WTC11 (cell line): ENCODE measurements around the gene CYSTM1. TPM values are rescaled to one million over a fixed set of nuclear protein-coding genes. Genes with fewer than 3 reads are reported as not detected.

Experiments used
- ATAC-seq: fragments of 200-7000 bp; cut with Tn5 transposase; 2 replicates; pipeline ENCODE4 v1.10.0; 2021; ENCODE audit warnings: mild to moderate bottlenecking, moderate library complexity
- CTCF ChIA-PET: fragments of 300-600 bp; sonication (Branson Sonifier 250); formaldehyde crosslinking; loops from one replicate; lab custom pipeline; 2021; ENCODE audit warnings: antibody characterized with exemption; lab: Charles Lee
- POLR2A ChIA-PET: fragments of 350-600 bp; sonication (Branson Sonifier 250); formaldehyde crosslinking; loops from one replicate; lab custom pipeline; 2021; ENCODE audit warnings: antibody characterized with exemption; lab: Charles Lee
- DNase-seq: peaks from one replicate; pipeline ENCODE4 v3.0.0; 2021; ENCODE audit warnings: low spot score
- H3K27ac Mint-ChIP-seq: 2 replicates; pipeline ENCODE4 v1.8.0; 2021; ENCODE audit warnings: mixed read lengths
- H3K27me3 Mint-ChIP-seq: 2 replicates; pipeline ENCODE4 v1.8.0; 2021; ENCODE audit warnings: low read depth, mild to moderate bottlenecking, moderate library complexity, mixed read lengths
- H3K36me3 Mint-ChIP-seq: 2 replicates; pipeline ENCODE4 v1.8.0; 2021; ENCODE audit warnings: mixed read lengths
- H3K4me1 Mint-ChIP-seq: 2 replicates; pipeline ENCODE4 v1.8.0; 2022; ENCODE audit warnings: mixed read lengths
- H3K4me3 Mint-ChIP-seq: 2 replicates; pipeline ENCODE4 v1.8.0; 2021; ENCODE audit warnings: mild to moderate bottlenecking, moderate library complexity, mixed read lengths
- H3K9me3 Mint-ChIP-seq: 2 replicates; pipeline ENCODE4 v1.8.0; 2021; ENCODE audit warnings: mixed read lengths
- FOXK1 ChIP-seq: sonication (generic); formaldehyde crosslinking; IDR thresholded peaks from 2 replicates; pipeline ENCODE4 v1.8.0; 2022; ENCODE audit warnings: mild to moderate bottlenecking, moderate library complexity, missing genetic modification reagents
- HMGA2 ChIP-seq: fragments of 250-450 bp; sonication (Bioruptor Pico); IDR thresholded peaks from 2 replicates; pipeline ENCODE4 v1.4.0; 2021; ENCODE audit warnings: mild to moderate bottlenecking, moderate library complexity
- MYBL2 ChIP-seq: sonication (generic); formaldehyde crosslinking; IDR thresholded peaks from 2 replicates; pipeline ENCODE4 v1.8.1; 2023; ENCODE audit warnings: mild to moderate bottlenecking, moderate library complexity, missing genetic modification reagents
- NFYB ChIP-seq: sonication (generic); formaldehyde crosslinking; conservative IDR thresholded peaks from 2 replicates; pipeline ENCODE4 v1.8.0; 2022; ENCODE audit warnings: low read depth, missing genetic modification reagents
- NR1H2 ChIP-seq: sonication (generic); formaldehyde crosslinking; IDR thresholded peaks from 2 replicates; pipeline ENCODE4 v1.9.0; 2021; ENCODE audit warnings: mild to moderate bottlenecking, moderate library complexity, missing genetic modification reagents
- RELA ChIP-seq: sonication (generic); formaldehyde crosslinking; IDR thresholded peaks from 2 replicates; pipeline ENCODE4 v1.8.1; 2022; ENCODE audit warnings: missing genetic modification reagents, mild to moderate bottlenecking, borderline replicate concordance
- RORB ChIP-seq: fragments of 250-450 bp; sonication (Bioruptor Pico); IDR thresholded peaks from 2 replicates; pipeline ENCODE4 v1.9.0; 2021; ENCODE audit warnings: mild to moderate bottlenecking
- SMAD4 ChIP-seq: sonication (generic); formaldehyde crosslinking; IDR thresholded peaks from 2 replicates; pipeline ENCODE4 v1.8.0; 2022; ENCODE audit warnings: mild to moderate bottlenecking, missing genetic modification reagents
- SOX15 ChIP-seq: fragments of 250-450 bp; sonication (Bioruptor Pico); IDR thresholded peaks from 2 replicates; pipeline ENCODE4 v1.9.0; 2021; ENCODE audit warnings: mild to moderate bottlenecking
- SP1 ChIP-seq: sonication (generic); formaldehyde crosslinking; conservative IDR thresholded peaks from 2 replicates; pipeline ENCODE4 v1.8.1; 2022; ENCODE audit warnings: missing genetic modification reagents
- ZNF219 ChIP-seq: sonication (generic); formaldehyde crosslinking; IDR thresholded peaks from 2 replicates; pipeline ENCODE4 v1.8.0; 2023; ENCODE audit warnings: missing genetic modification reagents, mild to moderate bottlenecking, borderline replicate concordance
- ZNF416 ChIP-seq: fragments of 250-450 bp; sonication (Bioruptor Pico); IDR thresholded peaks from 2 replicates; pipeline ENCODE4 v1.9.0; 2021; ENCODE audit warnings: mild to moderate bottlenecking, inconsistent platforms
- total RNA-seq: library from RNA; stranded (reverse); gene quantifications from 3 replicates; pipeline ENCODE4 v1.2.3, GENCODE V29; 2021
- TF ChIP-seq, protein P1 (sequence below): sonication (generic); formaldehyde crosslinking; IDR thresholded peaks from 2 replicates; pipeline ENCODE4 v1.8.0; 2022; ENCODE audit warnings: mild to moderate bottlenecking, missing genetic modification reagents
- TF ChIP-seq, protein P2 (sequence below): fragments of 250-450 bp; sonication (Bioruptor Pico); IDR thresholded peaks from 2 replicates; pipeline ENCODE4 v1.9.0; 2021; ENCODE audit warnings: mild to moderate bottlenecking
- TF ChIP-seq, protein P3 (sequence below): sonication (generic); formaldehyde crosslinking; IDR thresholded peaks from 2 replicates; pipeline ENCODE4 v1.8.1; 2023; ENCODE audit warnings: mild to moderate bottlenecking, missing genetic modification reagents, borderline replicate concordance
- TF ChIP-seq, protein P4 (sequence below): sonication (generic); formaldehyde crosslinking; IDR thresholded peaks from 2 replicates; pipeline ENCODE4 v1.8.0; 2023; ENCODE audit warnings: missing genetic modification reagents, mild to moderate bottlenecking, borderline replicate concordance
- TF ChIP-seq, protein P5 (sequence below): sonication (generic); formaldehyde crosslinking; IDR thresholded peaks from 2 replicates; pipeline ENCODE4 v1.8.0; 2022; ENCODE audit warnings: mild to moderate bottlenecking, missing genetic modification reagents

Gene CYSTM1
- total RNA-seq, 1 experiment from 2014 or later, result 29.3 TPM

DNA sequence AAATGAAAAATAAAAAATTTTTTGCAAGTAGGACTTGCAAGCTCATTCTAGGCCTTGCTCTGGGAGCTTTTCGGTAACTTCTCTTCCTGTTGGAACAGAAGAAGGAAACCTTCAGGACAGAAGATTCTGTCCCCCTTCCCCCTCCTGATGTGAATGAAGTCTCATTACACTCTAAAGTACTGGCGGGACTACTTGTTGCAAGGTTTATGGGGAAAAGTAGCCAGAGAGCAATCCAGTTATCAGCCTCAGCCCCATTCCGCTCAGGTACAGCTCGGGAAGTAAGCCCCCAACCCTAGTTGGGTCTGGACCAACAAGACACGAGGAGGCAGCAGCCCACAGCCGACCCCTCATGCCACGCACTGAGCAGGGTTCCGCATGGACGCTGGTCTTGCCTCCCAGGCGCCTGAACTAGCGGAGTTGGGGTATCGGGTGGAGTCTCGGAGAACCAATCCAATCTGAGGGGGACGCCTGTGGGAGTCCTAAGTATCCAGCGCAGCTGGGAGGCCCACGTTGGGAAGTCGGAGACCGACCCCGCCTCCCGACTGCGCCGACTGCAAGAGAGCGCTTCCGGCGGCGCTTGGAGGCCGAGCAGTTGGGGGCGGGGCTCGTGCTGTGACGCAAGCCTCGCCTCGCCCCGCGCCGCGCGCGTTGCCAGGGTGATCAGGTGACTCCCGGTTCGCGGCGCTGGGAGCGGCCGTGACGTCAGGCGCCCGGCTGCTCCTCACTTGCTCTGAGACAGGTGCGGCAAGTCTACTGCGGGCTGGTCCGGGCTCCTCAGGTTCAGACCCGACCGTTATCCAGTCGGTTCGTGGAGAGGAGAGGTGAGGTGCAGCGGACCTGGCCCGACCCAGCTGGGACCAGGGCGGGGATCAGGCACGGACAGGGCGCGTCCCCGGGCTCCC lies at the start of gene CYSTM1 (continued):
- 0 out of 2 replicates have a peak, but pooled peaks have one; percentile 44 for TF ChIP-seq ZNF219 (CRISPR knock-in tag)
- TF ChIP-seq, protein P1, sequence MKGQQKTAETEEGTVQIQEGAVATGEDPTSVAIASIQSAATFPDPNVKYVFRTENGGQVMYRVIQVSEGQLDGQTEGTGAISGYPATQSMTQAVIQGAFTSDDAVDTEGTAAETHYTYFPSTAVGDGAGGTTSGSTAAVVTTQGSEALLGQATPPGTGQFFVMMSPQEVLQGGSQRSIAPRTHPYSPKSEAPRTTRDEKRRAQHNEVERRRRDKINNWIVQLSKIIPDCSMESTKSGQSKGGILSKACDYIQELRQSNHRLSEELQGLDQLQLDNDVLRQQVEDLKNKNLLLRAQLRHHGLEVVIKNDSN, result peak; percentile 87

DNA sequence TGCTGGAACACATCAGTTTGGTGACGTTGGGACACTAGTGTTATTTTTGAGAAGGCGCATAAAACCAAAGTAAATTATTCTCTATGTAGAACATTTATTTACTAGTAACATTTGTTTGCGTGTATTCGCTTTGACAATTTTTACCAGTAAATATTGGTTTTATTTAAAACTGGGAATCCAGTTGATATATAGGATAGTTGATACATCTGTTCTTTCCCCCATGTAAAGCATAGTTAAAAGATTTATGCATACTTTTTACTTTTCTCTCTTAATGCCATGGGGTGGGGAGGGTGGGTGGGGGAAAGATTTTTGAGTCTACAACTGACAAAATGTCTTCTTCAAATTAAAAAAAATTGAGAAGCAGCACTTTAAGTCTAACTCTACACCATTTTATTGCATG lies 49.4 kb upstream of the CYSTM1 start, which contains the start of gene IGIP:
IGIP (plus strand) TSS at position 301 of the 400 bp plus-strand sequence. CDS start 2,540 bp downstream, outside the sequence.
- Mint-ChIP-seq H3K9me3 (no peaks in the 10 kb centered on the region), H3K4me3 (no peak within 1 kb of the TSS), H3K27ac (no peak within 1 kb of the TSS), H3K27me3 (no peaks in the 10 kb centered on the region)
- ChIA-PET CTCF (interaction anchor here (1.1 to 1.7 kb wide), 2 partner anchors 20 to 53 kb away, joined by 3 to 5 read pairs; no protein-coding TSS in a partner anchor), POLR2A (no interaction called here)
- DNase-seq (no peak), ATAC-seq (no peak)
- TF ChIP-seq MYBL2 (no peak), HMGA2 (no peak), NR1H2 (CRISPR knock-in tag) (no peak), RELA (CRISPR knock-in tag) (no peak), NFYB (CRISPR knock-in tag) (no peak), SOX15 (CRISPR knock-in tag) (no peak), FOXK1 (CRISPR knock-in tag) (no peak), SP1 (CRISPR knock-in tag) (no peak), RORB (no peak), SMAD4 (CRISPR knock-in tag) (no peak)
- TF ChIP-seq, protein P2, sequence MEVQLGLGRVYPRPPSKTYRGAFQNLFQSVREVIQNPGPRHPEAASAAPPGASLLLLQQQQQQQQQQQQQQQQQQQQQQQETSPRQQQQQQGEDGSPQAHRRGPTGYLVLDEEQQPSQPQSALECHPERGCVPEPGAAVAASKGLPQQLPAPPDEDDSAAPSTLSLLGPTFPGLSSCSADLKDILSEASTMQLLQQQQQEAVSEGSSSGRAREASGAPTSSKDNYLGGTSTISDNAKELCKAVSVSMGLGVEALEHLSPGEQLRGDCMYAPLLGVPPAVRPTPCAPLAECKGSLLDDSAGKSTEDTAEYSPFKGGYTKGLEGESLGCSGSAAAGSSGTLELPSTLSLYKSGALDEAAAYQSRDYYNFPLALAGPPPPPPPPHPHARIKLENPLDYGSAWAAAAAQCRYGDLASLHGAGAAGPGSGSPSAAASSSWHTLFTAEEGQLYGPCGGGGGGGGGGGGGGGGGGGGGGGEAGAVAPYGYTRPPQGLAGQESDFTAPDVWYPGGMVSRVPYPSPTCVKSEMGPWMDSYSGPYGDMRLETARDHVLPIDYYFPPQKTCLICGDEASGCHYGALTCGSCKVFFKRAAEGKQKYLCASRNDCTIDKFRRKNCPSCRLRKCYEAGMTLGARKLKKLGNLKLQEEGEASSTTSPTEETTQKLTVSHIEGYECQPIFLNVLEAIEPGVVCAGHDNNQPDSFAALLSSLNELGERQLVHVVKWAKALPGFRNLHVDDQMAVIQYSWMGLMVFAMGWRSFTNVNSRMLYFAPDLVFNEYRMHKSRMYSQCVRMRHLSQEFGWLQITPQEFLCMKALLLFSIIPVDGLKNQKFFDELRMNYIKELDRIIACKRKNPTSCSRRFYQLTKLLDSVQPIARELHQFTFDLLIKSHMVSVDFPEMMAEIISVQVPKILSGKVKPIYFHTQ (CRISPR knock-in tag), result no peak
- TF ChIP-seq, all 79 proteins: peak for 0
- peaks cover 5% of the 10 kb centered on the region; the same call in 1 of the 2 replicates for H3K4me1 Mint-ChIP-seq
- no peaks in the 10 kb centered on the region for H3K36me3 Mint-ChIP-seq

DNA sequence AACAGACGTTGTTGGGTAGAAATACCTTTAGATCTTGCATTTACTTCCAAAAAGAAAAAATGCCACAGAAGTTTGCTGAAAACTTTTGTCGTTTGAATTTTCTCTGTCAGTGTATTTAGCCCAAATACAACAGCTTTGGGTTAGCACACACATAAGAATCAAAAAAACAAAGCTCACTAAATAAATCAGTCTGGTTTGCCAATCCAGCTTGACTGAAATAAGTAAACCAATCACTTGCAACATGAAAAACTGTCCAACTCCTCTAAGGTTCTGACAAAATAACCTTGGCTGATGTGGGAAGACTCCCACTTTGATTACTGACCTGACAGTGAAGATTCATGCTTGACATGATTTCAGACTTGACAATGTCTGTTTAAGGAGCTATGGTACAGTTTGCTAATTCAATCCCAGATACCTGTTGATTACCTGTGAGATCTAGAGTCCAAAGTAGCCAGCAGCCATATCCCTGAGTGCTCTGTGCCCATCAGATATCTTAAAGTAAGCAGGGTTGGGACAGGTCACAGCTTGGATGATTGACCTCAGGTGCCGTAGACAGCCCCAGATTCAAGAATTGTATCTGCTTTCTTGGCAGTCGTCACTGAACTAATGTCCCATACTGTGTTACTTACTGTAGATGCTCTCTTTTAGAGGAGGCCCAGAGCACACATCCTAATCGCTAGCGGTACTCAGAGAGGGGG lies 48.5 kb upstream of the CYSTM1 start:
- POLR2A ChIA-PET, result interaction anchor here (1.1 kb wide), 1 partner anchor 19 kb away, joined by 3 read pairs; no protein-coding TSS in a partner anchor
- CTCF ChIA-PET, result interaction anchor here (1.7 kb wide), 1 partner anchor 19 kb away, joined by 5 read pairs; no protein-coding TSS in a partner anchor
- ATAC-seq (no peak), DNase-seq (no peak)
- Mint-ChIP-seq H3K9me3 (no peaks in the 10 kb centered on the region), H3K36me3 (no peaks in the 10 kb centered on the region), H3K27ac (no peak overlapping the region), H3K27me3 (no peaks in the 10 kb centered on the region), H3K4me3 (no peak overlapping the region), H3K4me1 (peaks cover 11% of the 10 kb centered on the region)
- TF ChIP-seq RORB, result no peak
- TF ChIP-seq SOX15 (CRISPR knock-in tag), result no peak
- TF ChIP-seq, protein P3, sequence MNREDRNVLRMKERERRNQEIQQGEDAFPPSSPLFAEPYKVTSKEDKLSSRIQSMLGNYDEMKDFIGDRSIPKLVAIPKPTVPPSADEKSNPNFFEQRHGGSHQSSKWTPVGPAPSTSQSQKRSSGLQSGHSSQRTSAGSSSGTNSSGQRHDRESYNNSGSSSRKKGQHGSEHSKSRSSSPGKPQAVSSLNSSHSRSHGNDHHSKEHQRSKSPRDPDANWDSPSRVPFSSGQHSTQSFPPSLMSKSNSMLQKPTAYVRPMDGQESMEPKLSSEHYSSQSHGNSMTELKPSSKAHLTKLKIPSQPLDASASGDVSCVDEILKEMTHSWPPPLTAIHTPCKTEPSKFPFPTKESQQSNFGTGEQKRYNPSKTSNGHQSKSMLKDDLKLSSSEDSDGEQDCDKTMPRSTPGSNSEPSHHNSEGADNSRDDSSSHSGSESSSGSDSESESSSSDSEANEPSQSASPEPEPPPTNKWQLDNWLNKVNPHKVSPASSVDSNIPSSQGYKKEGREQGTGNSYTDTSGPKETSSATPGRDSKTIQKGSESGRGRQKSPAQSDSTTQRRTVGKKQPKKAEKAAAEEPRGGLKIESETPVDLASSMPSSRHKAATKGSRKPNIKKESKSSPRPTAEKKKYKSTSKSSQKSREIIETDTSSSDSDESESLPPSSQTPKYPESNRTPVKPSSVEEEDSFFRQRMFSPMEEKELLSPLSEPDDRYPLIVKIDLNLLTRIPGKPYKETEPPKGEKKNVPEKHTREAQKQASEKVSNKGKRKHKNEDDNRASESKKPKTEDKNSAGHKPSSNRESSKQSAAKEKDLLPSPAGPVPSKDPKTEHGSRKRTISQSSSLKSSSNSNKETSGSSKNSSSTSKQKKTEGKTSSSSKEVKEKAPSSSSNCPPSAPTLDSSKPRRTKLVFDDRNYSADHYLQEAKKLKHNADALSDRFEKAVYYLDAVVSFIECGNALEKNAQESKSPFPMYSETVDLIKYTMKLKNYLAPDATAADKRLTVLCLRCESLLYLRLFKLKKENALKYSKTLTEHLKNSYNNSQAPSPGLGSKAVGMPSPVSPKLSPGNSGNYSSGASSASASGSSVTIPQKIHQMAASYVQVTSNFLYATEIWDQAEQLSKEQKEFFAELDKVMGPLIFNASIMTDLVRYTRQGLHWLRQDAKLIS (CRISPR knock-in tag), result no peak
- TF ChIP-seq, protein P4, sequence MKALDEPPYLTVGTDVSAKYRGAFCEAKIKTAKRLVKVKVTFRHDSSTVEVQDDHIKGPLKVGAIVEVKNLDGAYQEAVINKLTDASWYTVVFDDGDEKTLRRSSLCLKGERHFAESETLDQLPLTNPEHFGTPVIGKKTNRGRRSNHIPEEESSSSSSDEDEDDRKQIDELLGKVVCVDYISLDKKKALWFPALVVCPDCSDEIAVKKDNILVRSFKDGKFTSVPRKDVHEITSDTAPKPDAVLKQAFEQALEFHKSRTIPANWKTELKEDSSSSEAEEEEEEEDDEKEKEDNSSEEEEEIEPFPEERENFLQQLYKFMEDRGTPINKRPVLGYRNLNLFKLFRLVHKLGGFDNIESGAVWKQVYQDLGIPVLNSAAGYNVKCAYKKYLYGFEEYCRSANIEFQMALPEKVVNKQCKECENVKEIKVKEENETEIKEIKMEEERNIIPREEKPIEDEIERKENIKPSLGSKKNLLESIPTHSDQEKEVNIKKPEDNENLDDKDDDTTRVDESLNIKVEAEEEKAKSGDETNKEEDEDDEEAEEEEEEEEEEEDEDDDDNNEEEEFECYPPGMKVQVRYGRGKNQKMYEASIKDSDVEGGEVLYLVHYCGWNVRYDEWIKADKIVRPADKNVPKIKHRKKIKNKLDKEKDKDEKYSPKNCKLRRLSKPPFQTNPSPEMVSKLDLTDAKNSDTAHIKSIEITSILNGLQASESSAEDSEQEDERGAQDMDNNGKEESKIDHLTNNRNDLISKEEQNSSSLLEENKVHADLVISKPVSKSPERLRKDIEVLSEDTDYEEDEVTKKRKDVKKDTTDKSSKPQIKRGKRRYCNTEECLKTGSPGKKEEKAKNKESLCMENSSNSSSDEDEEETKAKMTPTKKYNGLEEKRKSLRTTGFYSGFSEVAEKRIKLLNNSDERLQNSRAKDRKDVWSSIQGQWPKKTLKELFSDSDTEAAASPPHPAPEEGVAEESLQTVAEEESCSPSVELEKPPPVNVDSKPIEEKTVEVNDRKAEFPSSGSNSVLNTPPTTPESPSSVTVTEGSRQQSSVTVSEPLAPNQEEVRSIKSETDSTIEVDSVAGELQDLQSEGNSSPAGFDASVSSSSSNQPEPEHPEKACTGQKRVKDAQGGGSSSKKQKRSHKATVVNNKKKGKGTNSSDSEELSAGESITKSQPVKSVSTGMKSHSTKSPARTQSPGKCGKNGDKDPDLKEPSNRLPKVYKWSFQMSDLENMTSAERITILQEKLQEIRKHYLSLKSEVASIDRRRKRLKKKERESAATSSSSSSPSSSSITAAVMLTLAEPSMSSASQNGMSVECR (CRISPR knock-in tag), result no peak
- TF ChIP-seq SMAD4 (CRISPR knock-in tag), result no peak
- no peak for TF ChIP-seq ZNF416 (CRISPR knock-in tag)
- TF ChIP-seq, protein P5, sequence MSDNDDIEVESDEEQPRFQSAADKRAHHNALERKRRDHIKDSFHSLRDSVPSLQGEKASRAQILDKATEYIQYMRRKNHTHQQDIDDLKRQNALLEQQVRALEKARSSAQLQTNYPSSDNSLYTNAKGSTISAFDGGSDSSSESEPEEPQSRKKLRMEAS (CRISPR knock-in tag), result no peak
